ENCODE data around the gene SLC44A1.

Gene SLC44A1

GRCh38 chr9:105338308-105338707 lies 93.9 kb downstream of the SLC44A1 start:
- no peaks in the 10 kb centered on the region for H3K27me3 ChIP-seq (ENCODE audit: control insufficient read depth in 3 of 3, insufficient read depth in 3 of 3, low read depth in 1 of 3, low read length in 3 of 3)
- H2BK12ac ChIP-seq (ENCODE audit: low read length): no peak overlapping the region
- no peak overlapping the region for H2BK120ac ChIP-seq (ENCODE audit: low read depth, low read length)
- H4K8ac ChIP-seq (ENCODE audit: low read depth, low read length): no peak overlapping the region
- no peak overlapping the region for H2BK15ac ChIP-seq (ENCODE audit: low read length)
- WGBS, 2 donors (ENCODE audit: extremely low coverage in 2 of 2, insufficient read length in 2 of 2, insufficient replicate concordance in 1 of 2): no CpG with 5 or more reads among the region's 2 CpGs
- H3K18ac ChIP-seq (ENCODE audit: low read length): no peak overlapping the region
- H2AK5ac ChIP-seq (ENCODE audit: low read depth, low read length): no peak overlapping the region
- H3K23ac ChIP-seq (ENCODE audit: low read depth, low read length, poor library complexity): no peak overlapping the region
- DNase-seq (ENCODE audit: low spot score): no peak
- H3K4me1 ChIP-seq (ENCODE audit: control insufficient read depth in 2 of 2, insufficient read depth in 1 of 2, low read depth in 1 of 2, low read length in 2 of 2): peaks cover 0 to 2% of the 10 kb centered on the region in 2 donors
- no peak overlapping the region for H3K27ac ChIP-seq (replicated peaks; ENCODE audit: low read length)
- no peaks in the 10 kb centered on the region for H3K9me3 ChIP-seq (replicated peaks in 1 of 2; ENCODE audit: control insufficient read depth in 2 of 2, insufficient read depth in 1 of 2, low read depth in 1 of 2, low read length in 2 of 2)
- H3K36me3 ChIP-seq (replicated peaks in 1 of 2; ENCODE audit: control insufficient read depth in 2 of 2, insufficient read depth in 2 of 2, low read length in 2 of 2): peaks cover 0 to 2% of the 10 kb centered on the region in 2 donors
- no peak overlapping the region for H2BK5ac ChIP-seq (ENCODE audit: low read length)
- no peak overlapping the region for H3K9ac ChIP-seq (ENCODE audit: low read depth, low read length, poor library complexity)
- H3K4me2 ChIP-seq (ENCODE audit: insufficient read depth, low read length, poor library complexity, severe bottlenecking): no peak overlapping the region
- H3K14ac ChIP-seq (ENCODE audit: low read length): no peak overlapping the region
- H3K4me3 ChIP-seq (ENCODE audit: low read length in 2 of 2): no peak overlapping the region
- H2AFZ ChIP-seq (ENCODE audit: low read length): no peak overlapping the region
- H3K79me1 ChIP-seq (ENCODE audit: low read depth, low read length): no peaks in the 10 kb centered on the region
- H4K91ac ChIP-seq (ENCODE audit: low read depth, low read length, poor library complexity): no peak overlapping the region
- H3K4ac ChIP-seq (ENCODE audit: low read length): no peak overlapping the region

GRCh38 chr9:105339849-105340248 lies 95.4 kb downstream of the SLC44A1 start:
- Histone ChIP-seq H3K23ac (ENCODE audit: low read depth, low read length, poor library complexity) (no peak overlapping the region), H3K4me2 (ENCODE audit: insufficient read depth, low read length, poor library complexity, severe bottlenecking) (no peak overlapping the region), H2BK15ac (ENCODE audit: low read length) (no peak overlapping the region)

GRCh38 chr9:105341434-105342146 lies 97.1 kb downstream of the SLC44A1 start:
- Histone ChIP-seq H3K4me2 (ENCODE audit: insufficient read depth, low read length, poor library complexity, severe bottlenecking) (no peak overlapping the region), H2BK15ac (ENCODE audit: low read length) (no peak overlapping the region), H3K27me3 (ENCODE audit: control insufficient read depth in 3 of 3, insufficient read depth in 3 of 3, low read depth in 1 of 3, low read length in 3 of 3) (no peaks in the 10 kb centered on the region), H2BK5ac (ENCODE audit: low read length) (no peak overlapping the region), H3K79me1 (ENCODE audit: low read depth, low read length) (no peaks in the 10 kb centered on the region), H3K27ac (replicated peaks; ENCODE audit: low read length) (no peak overlapping the region), H2AFZ (ENCODE audit: low read length) (no peak overlapping the region), H3K18ac (ENCODE audit: low read length) (no peak overlapping the region), H3K4ac (ENCODE audit: low read length) (no peak overlapping the region), H3K36me3 (replicated peaks in 1 of 2; ENCODE audit: control insufficient read depth in 2 of 2, insufficient read depth in 2 of 2, low read length in 2 of 2) (peaks cover 0 to under 1% of the 10 kb centered on the region in 2 donors), H3K4me1 (ENCODE audit: control insufficient read depth in 2 of 2, insufficient read depth in 1 of 2, low read depth in 1 of 2, low read length in 2 of 2) (peaks cover 0 to 2% of the 10 kb centered on the region in 2 donors), H3K14ac (ENCODE audit: low read length) (no peak overlapping the region), H2BK12ac (ENCODE audit: low read length) (no peak overlapping the region), H3K23ac (ENCODE audit: low read depth, low read length, poor library complexity) (no peak overlapping the region), H3K9me3 (replicated peaks in 1 of 2; ENCODE audit: control insufficient read depth in 2 of 2, insufficient read depth in 1 of 2, low read depth in 1 of 2, low read length in 2 of 2) (no peaks in the 10 kb centered on the region), H3K9ac (ENCODE audit: low read depth, low read length, poor library complexity) (no peak overlapping the region), H2BK120ac (ENCODE audit: low read depth, low read length) (no peak overlapping the region), H4K91ac (ENCODE audit: low read depth, low read length, poor library complexity) (no peak overlapping the region), H4K8ac (ENCODE audit: low read depth, low read length) (no peak overlapping the region), H3K4me3 (ENCODE audit: low read length in 2 of 2) (no peak overlapping the region), H2AK5ac (ENCODE audit: low read depth, low read length) (no peak overlapping the region)
- DNase-seq (ENCODE audit: low spot score): no peak
- no CpG with 5 or more reads among the region's 2 CpGs for WGBS, 2 donors (ENCODE audit: extremely low coverage in 2 of 2, insufficient read length in 2 of 2, insufficient replicate concordance in 1 of 2)

More at GRCh38 chr9:105339849-105340248, 95.4 kb downstream of the SLC44A1 start:
- peaks cover 0 to 2% of the 10 kb centered on the region in 2 donors for H3K36me3 ChIP-seq (replicated peaks in 1 of 2; ENCODE audit: control insufficient read depth in 2 of 2, insufficient read depth in 2 of 2, low read length in 2 of 2)
- DNase-seq (ENCODE audit: low spot score): no peak
- H3K9ac ChIP-seq (ENCODE audit: low read depth, low read length, poor library complexity): no peak overlapping the region
- no peaks in the 10 kb centered on the region for H3K79me1 ChIP-seq (ENCODE audit: low read depth, low read length)
- H3K4me3 ChIP-seq (ENCODE audit: low read length in 2 of 2): no peak overlapping the region
- H4K8ac ChIP-seq (ENCODE audit: low read depth, low read length): no peak overlapping the region
- no peak overlapping the region for H2AK5ac ChIP-seq (ENCODE audit: low read depth, low read length)
- H3K27me3 ChIP-seq (ENCODE audit: control insufficient read depth in 3 of 3, insufficient read depth in 3 of 3, low read depth in 1 of 3, low read length in 3 of 3): no peaks in the 10 kb centered on the region
- H3K18ac ChIP-seq (ENCODE audit: low read length): no peak overlapping the region
- H3K9me3 ChIP-seq (replicated peaks in 1 of 2; ENCODE audit: control insufficient read depth in 2 of 2, insufficient read depth in 1 of 2, low read depth in 1 of 2, low read length in 2 of 2): no peaks in the 10 kb centered on the region
- H2BK120ac ChIP-seq (ENCODE audit: low read depth, low read length): no peak overlapping the region
- H3K27ac ChIP-seq (replicated peaks; ENCODE audit: low read length): no peak overlapping the region
- no peak overlapping the region for H4K91ac ChIP-seq (ENCODE audit: low read depth, low read length, poor library complexity)
- H3K4ac ChIP-seq (ENCODE audit: low read length): no peak overlapping the region
- H3K14ac ChIP-seq (ENCODE audit: low read length): no peak overlapping the region
- H2AFZ ChIP-seq (ENCODE audit: low read length): no peak overlapping the region
- H2BK5ac ChIP-seq (ENCODE audit: low read length): no peak overlapping the region
- peaks cover 0 to 2% of the 10 kb centered on the region in 2 donors for H3K4me1 ChIP-seq (ENCODE audit: control insufficient read depth in 2 of 2, insufficient read depth in 1 of 2, low read depth in 1 of 2, low read length in 2 of 2)
- no peak overlapping the region for H2BK12ac ChIP-seq (ENCODE audit: low read length)

- no CpG with 5 or more reads among the region's 3 CpGs for WGBS, 2 donors (ENCODE audit: extremely low coverage in 2 of 2, insufficient read length in 2 of 2, insufficient replicate concordance in 1 of 2)
Observed at GRCh38 chr9:105342147-105342505, 97.7 kb downstream of the SLC44A1 start.

More at GRCh38 chr9:105342147-105342505, 97.7 kb downstream of the SLC44A1 start:
- no peak overlapping the region for H3K14ac ChIP-seq (ENCODE audit: low read length)
- H4K8ac ChIP-seq (ENCODE audit: low read depth, low read length): no peak overlapping the region
- H3K18ac ChIP-seq (ENCODE audit: low read length): no peak overlapping the region
- no peak overlapping the region for H3K9ac ChIP-seq (ENCODE audit: low read depth, low read length, poor library complexity)
- no peak overlapping the region for H3K4me3 ChIP-seq (ENCODE audit: low read length in 2 of 2)
- no peak overlapping the region for H2AK5ac ChIP-seq (ENCODE audit: low read depth, low read length)
- H3K27me3 ChIP-seq (ENCODE audit: control insufficient read depth in 3 of 3, insufficient read depth in 3 of 3, low read depth in 1 of 3, low read length in 3 of 3): no peaks in the 10 kb centered on the region
- no peak overlapping the region for H3K27ac ChIP-seq (replicated peaks; ENCODE audit: low read length)
- no peak overlapping the region for H3K4ac ChIP-seq (ENCODE audit: low read length)
- no peak overlapping the region for H2BK15ac ChIP-seq (ENCODE audit: low read length)
- H4K91ac ChIP-seq (ENCODE audit: low read depth, low read length, poor library complexity): no peak overlapping the region
- H3K79me1 ChIP-seq (ENCODE audit: low read depth, low read length): no peaks in the 10 kb centered on the region
- no peak overlapping the region for H3K4me2 ChIP-seq (ENCODE audit: insufficient read depth, low read length, poor library complexity, severe bottlenecking)
- H2BK120ac ChIP-seq (ENCODE audit: low read depth, low read length): no peak overlapping the region
- H3K4me1 ChIP-seq (ENCODE audit: control insufficient read depth in 2 of 2, insufficient read depth in 1 of 2, low read depth in 1 of 2, low read length in 2 of 2): peaks cover 0 to 2% of the 10 kb centered on the region in 2 donors
- no peaks in the 10 kb centered on the region for H3K36me3 ChIP-seq (replicated peaks in 1 of 2; ENCODE audit: control insufficient read depth in 2 of 2, insufficient read depth in 2 of 2, low read length in 2 of 2)
- no peak overlapping the region for H2AFZ ChIP-seq (ENCODE audit: low read length)
- no peak for DNase-seq (ENCODE audit: low spot score)
- no peak overlapping the region for H2BK5ac ChIP-seq (ENCODE audit: low read length)
- no peak overlapping the region for H3K23ac ChIP-seq (ENCODE audit: low read depth, low read length, poor library complexity)
- no peak overlapping the region for H2BK12ac ChIP-seq (ENCODE audit: low read length)
- no peaks in the 10 kb centered on the region for H3K9me3 ChIP-seq (replicated peaks in 1 of 2; ENCODE audit: control insufficient read depth in 2 of 2, insufficient read depth in 1 of 2, low read depth in 1 of 2, low read length in 2 of 2)
